Transverse colon (tissue), 4 donors: ENCODE results near the gene HPCAL1. TPM values are rescaled to one million over a fixed set of nuclear protein-coding genes. Genes with fewer than 3 reads are reported as not detected.

Experiments used
- DNase-seq: peaks from one replicate; pipeline ENCODE4 v3.0.0-alpha.2; 2019
- H3K27ac ChIP-seq, 4 donors: fragments of 200-600 bp; sonication (generic); 2 replicates each; pipeline ENCODE4 v1.5.1; 2016 to 2018; ENCODE audit warnings: inconsistent platforms in 4 of 4
- H3K27me3 ChIP-seq: fragments of 200-600 bp; sonication (generic); 2 replicates; pipeline ENCODE4 v1.5.1; 2017; ENCODE audit warnings: inconsistent platforms
- H3K36me3 ChIP-seq, 4 donors: fragments of 200-600 bp; sonication (generic); 2 replicates each; pipeline ENCODE4 v1.5.1; 2017 to 2019; ENCODE audit warnings: inconsistent platforms in 4 of 4
- H3K4me1 ChIP-seq, 4 donors: fragments of 200-600 bp; sonication (generic); 2 replicates each; pipeline ENCODE4 v1.5.1; 2017 to 2020; ENCODE audit warnings: inconsistent platforms in 4 of 4
- H3K4me3 ChIP-seq, 4 donors: fragments of 200-600 bp; sonication (generic); 1 replicate in 1 of 4; 2 replicates in 3 of 4; pipeline versions ENCODE4 v1.5.1 to v1.6.1; 2017 to 2019; ENCODE audit warnings: inconsistent platforms in 4 of 4
- H3K9me3 ChIP-seq, 2 donors: fragments of 200-600 bp; sonication (generic); 2 replicates each; pipeline ENCODE4 v1.5.1; 2017 to 2019; ENCODE audit warnings: inconsistent platforms in 2 of 2
- CTCF ChIP-seq, 5 experiments: fragments of 200-600 bp in 3 of 5; fragments of 450-650 bp in 2 of 5; sonication (generic) in 3 of 5; IDR thresholded peaks; 1 replicate in 2 of 5; 2 replicates in 3 of 5; pipeline ENCODE4 v1.5.1; 2016 to 2017; ENCODE audit warnings: antibody characterized with exemption in 5 of 5, inconsistent platforms in 3 of 5, mild to moderate bottlenecking in 2 of 5, moderate library complexity in 1 of 5
- EP300 ChIP-seq: sonication (generic); formaldehyde crosslinking; IDR thresholded peaks from one replicate; pipeline ENCODE4 v1.6.1; 2017; ENCODE audit warnings: antibody characterized with exemption, low read depth
- POLR2A ChIP-seq: fragments of 450-650 bp; IDR thresholded peaks from one replicate; pipeline ENCODE4 v1.6.1; 2016; ENCODE audit warnings: antibody characterized with exemption, mild to moderate bottlenecking, moderate library complexity
- POLR2AphosphoS5 ChIP-seq, 3 donors: sonication (generic); formaldehyde crosslinking; IDR thresholded peaks; one replicate each; pipeline ENCODE4 v1.6.1; 2016; ENCODE audit warnings: antibody characterized with exemption in 3 of 3
- WGBS, 2 donors: methylation state at CpG; one replicate each; pipeline ENCODE4 v1.1.5; 2018; ENCODE audit warnings: low coverage in 1 of 2; 5-methylcytosine and 5-hydroxymethylcytosine counted together
- in situ Hi-C, 4 donors: fragments of 200-750 bp; cut with MboI; loops; one replicate each; pipeline versions ENCODE4 v1.15.0 to v1.15.1; 2017; ENCODE audit warnings: low sequenced_read_pairs in 3 of 4, low pct_ligation_motif_present in 1 of 4, low pct_unique_long_range_greater_than_20kb in 1 of 4
- intact Hi-C: fragments of 100-400 bp; cut with DNase I; formaldehyde crosslinking; loops from one replicate; pipeline ENCODE4 v1.15.1; 2023; ENCODE audit warnings: low total_unique reads
- total RNA-seq, 4 donors: library from RNA; depleted of rRNA; stranded (reverse); fragments of >200 nt; gene quantifications; one replicate each; pipeline ENCODE4 v1.1.0, GENCODE V29; 2016

HPCAL1 gene
- total RNA-seq, 4 donors from 2014 or later = 88.9 to 221 (median 129) TPM

GRCh38 chr2:10382354-10383061 is 79.8 kb downstream of the HPCAL1 start:
- peak; percentile 65 for DNase-seq
- Histone ChIP-seq H3K27ac (peak overlapping the region; percentile 21 to 70 (median 44)), H3K9me3 (no peaks in the 10 kb centered on the region), H3K36me3 (no peaks in the 10 kb centered on the region), H3K27me3 (no peaks in the 10 kb centered on the region), H3K4me3 (peak overlapping the region in 1 of 4 donors; percentile 9), H3K4me1 (peaks cover 15 to 42% (median 32%) of the 10 kb centered on the region in 4 donors)
- in situ Hi-C loops (no loop called here), intact Hi-C loops (no loop called here)
- WGBS, 2 donors = 27 to 67% methylated on average over 12 to 17 of the region's 18 CpGs
- TF ChIP-seq CTCF (IDR thresholded peaks at IDR 0.05) (no peak), EP300 (no peak), POLR2A (no peak), POLR2AphosphoS5 (IDR thresholded peaks at IDR 0.05) (no peak)

- Histone ChIP-seq H3K4me1 (peaks cover 16 to 45% (median 34%) of the 10 kb centered on the region in 4 donors), H3K4me3 (no peak overlapping the region), H3K27ac (peak overlapping the region in 1 of 4 donors; percentile 1), H3K27me3 (no peaks in the 10 kb centered on the region), H3K36me3 (no peaks in the 10 kb centered on the region), H3K9me3 (no peaks in the 10 kb centered on the region)
- 50 to 56% methylated on average over 2 to 8 of the region's 8 CpGs for WGBS, 2 donors
- DNase-seq = no peak
- TF ChIP-seq POLR2A (no peak), EP300 (no peak), POLR2AphosphoS5 (IDR thresholded peaks at IDR 0.05) (no peak), CTCF (IDR thresholded peaks at IDR 0.05) (no peak)
- intact Hi-C loops = no loop called here
- in situ Hi-C loops = no loop called here
Measured at GRCh38 chr2:10383960-10384734, 81.4 kb downstream of the HPCAL1 start.

GRCh38 chr2:10385501-10385900 is 82.8 kb downstream of the HPCAL1 start:
- intact Hi-C loops (no loop called here), in situ Hi-C loops (no loop called here)
- DNase-seq = no peak
- WGBS, 2 donors = 95% methylated on average over 17 of the region's 17 CpGs; no CpG with 5 or more reads in 1 of the 2 donors
- no peaks in the 10 kb centered on the region for H3K9me3 ChIP-seq
- no peak overlapping the region for H3K27ac ChIP-seq
- peaks cover 25 to 50% (median 43%) of the 10 kb centered on the region in 4 donors for H3K4me1 ChIP-seq
- H3K4me3 ChIP-seq = no peak overlapping the region
- TF ChIP-seq POLR2AphosphoS5 (IDR thresholded peaks at IDR 0.05) (no peak), EP300 (no peak), CTCF (IDR thresholded peaks at IDR 0.05) (no peak), POLR2A (no peak)
- H3K36me3 ChIP-seq = no peaks in the 10 kb centered on the region
- no peaks in the 10 kb centered on the region for H3K27me3 ChIP-seq

- no peak overlapping the region for H3K4me3 ChIP-seq
- intact Hi-C loops (no loop called here), in situ Hi-C loops (no loop called here)
- no peaks in the 10 kb centered on the region for H3K9me3 ChIP-seq
- DNase-seq = no peak
- H3K27me3 ChIP-seq = no peaks in the 10 kb centered on the region
- H3K4me1 ChIP-seq = peaks cover 26 to 50% (median 43%) of the 10 kb centered on the region in 4 donors
- no peak for TF ChIP-seq EP300
- no peak for TF ChIP-seq CTCF (IDR thresholded peaks at IDR 0.05)
- no peak for TF ChIP-seq POLR2AphosphoS5 (IDR thresholded peaks at IDR 0.05)
- TF ChIP-seq POLR2A = no peak
- WGBS, 2 donors = 90 to 92% methylated on average over 3 to 11 of the region's 11 CpGs
- H3K27ac ChIP-seq = no peak overlapping the region
- no peaks in the 10 kb centered on the region for H3K36me3 ChIP-seq
Measured at GRCh38 chr2:10385933-10386773, 83.4 kb downstream of the HPCAL1 start.
